A549 (cell line): Measurements from ENCODE around the gene GXYLT1. TPM values are rescaled to one million over a fixed set of nuclear protein-coding genes. Genes with fewer than 3 reads are reported as not detected.

Source experiments
- ATAC-seq, 2 experiments: fragments of 200-7000 bp in 1 of 2; fragments of >200 bp in 1 of 2; cut with Nextera tagmentation in 1 of 2; cut with Tn5 transposase in 1 of 2; 3 replicates each; pipeline versions ENCODE4 v1.8.0 to v1.9.1; 2018 to 2020; ENCODE audit warnings: mild to moderate bottlenecking in 1 of 2, moderate library complexity in 1 of 2
- CTCF ChIA-PET: fragments of 300-600 bp; sonication (Branson Sonifier 250); formaldehyde crosslinking; extraction: SDS; loops from one replicate; lab custom pipeline; 2021; ENCODE audit warnings: antibody characterized with exemption, inconsistent platforms; lab: Yijun Ruan, JAX
- POLR2A ChIA-PET: fragments of 350-600 bp; formaldehyde crosslinking; extraction: SDS; loops from one replicate; lab custom pipeline; 2021; ENCODE audit warnings: antibody characterized with exemption, inconsistent platforms; lab: Yijun Ruan, JAX
- DNase-seq, 2 experiments: peaks; one replicate each; pipeline versions ENCODE4 v3.0.0 to v3.0.0-alpha.2; 2011 to 2016; ENCODE audit warnings: low read depth in 1 of 2, low spot score in 1 of 2
- FAIRE-seq: peaks from 2 replicates; lab custom pipeline; 2011; peaks lifted over from hg19 to GRCh38; lab: Jason Lieb, UNC
- H3K27ac ChIP-seq, 2 experiments: fragments of >200 bp; sonication (Bioruptor Twin); formaldehyde crosslinking; 3 replicates each; pipeline ENCODE4 v1.5.1; 2016 to 2017
- H3K4me1 ChIP-seq: fragments of >200 bp; sonication (Bioruptor Twin); formaldehyde crosslinking; 3 replicates; pipeline ENCODE4 v1.6.1; 2016
- H3K4me2 ChIP-seq: fragments of >200 bp; sonication (Bioruptor Twin); formaldehyde crosslinking; 3 replicates; pipeline ENCODE4 v1.6.1; 2016
- H3K4me3 ChIP-seq: fragments of >200 bp; sonication (Bioruptor Twin); formaldehyde crosslinking; 3 replicates; pipeline ENCODE4 v1.5.1; 2016
- H3K9me3 ChIP-seq: fragments of >200 bp; sonication (Bioruptor Twin); formaldehyde crosslinking; 3 replicates; pipeline ENCODE4 v1.6.1; 2016
- BHLHE40 ChIP-seq: IDR thresholded peaks from 2 replicates; pipeline ENCODE4 v1.6.1; 2012; ENCODE audit warnings: low read depth, low read length, inconsistent platforms
- CBX2 ChIP-seq: fragments of 200-600 bp; sonication (generic); IDR thresholded peaks from 2 replicates; pipeline ENCODE4 v1.6.1; 2016; ENCODE audit warnings: low read depth, mild to moderate bottlenecking, borderline replicate concordance
- CBX8 ChIP-seq: fragments of 200-600 bp; sonication (generic); IDR thresholded peaks from 2 replicates; pipeline ENCODE4 v1.6.1; 2016
- CHD4 ChIP-seq: fragments of 200-600 bp; sonication (generic); IDR thresholded peaks from 2 replicates; pipeline ENCODE4 v1.6.1; 2016; ENCODE audit warnings: antibody characterized with exemption, mild to moderate bottlenecking, borderline replicate concordance
- ESRRA ChIP-seq: fragments of 150-350 bp; IDR thresholded peaks from 2 replicates; pipeline ENCODE4 v1.6.1; 2014; ENCODE audit warnings: mild to moderate bottlenecking, low read length, borderline replicate concordance
- FOSB ChIP-seq: fragments of 250-450 bp; sonication (Bioruptor Pico); IDR thresholded peaks from 2 replicates; pipeline ENCODE4 v1.5.0; 2020; ENCODE audit warnings: mild to moderate bottlenecking, moderate library complexity
- FOSL2 ChIP-seq, 2 experiments: fragments of 450-650 bp in 1 of 2; fragments of >200 bp in 1 of 2; sonication (Bioruptor Twin) in 1 of 2; formaldehyde crosslinking; IDR thresholded peaks; 2 replicates each; pipeline versions ENCODE4 v1.5.0 to v1.6.1; 2016 to 2020; ENCODE audit warnings: mild to moderate bottlenecking in 1 of 2, moderate library complexity in 1 of 2
- FOXS1 ChIP-seq: fragments of 250-450 bp; sonication (Bioruptor Pico); IDR thresholded peaks from 2 replicates; pipeline ENCODE4 v1.5.0; 2020; ENCODE audit warnings: mild to moderate bottlenecking, moderate library complexity
- HES2 ChIP-seq: fragments of >200 bp; sonication (Bioruptor Twin); formaldehyde crosslinking; IDR thresholded peaks from 2 replicates; pipeline ENCODE4 v1.6.1; 2016
- HMGXB4 ChIP-seq: fragments of 250-450 bp; sonication (Bioruptor Pico); IDR thresholded peaks from 2 replicates; pipeline ENCODE4 v1.5.0; 2021; ENCODE audit warnings: mild to moderate bottlenecking, moderate library complexity, borderline replicate concordance
- HOXA7 ChIP-seq: fragments of 250-450 bp; sonication (Bioruptor Pico); IDR thresholded peaks from 2 replicates; pipeline ENCODE4 v1.5.0; 2020; ENCODE audit warnings: mild to moderate bottlenecking, moderate library complexity
- HOXB13 ChIP-seq: fragments of 250-450 bp; sonication (Bioruptor Pico); IDR thresholded peaks from 2 replicates; pipeline ENCODE4 v1.5.0; 2020; ENCODE audit warnings: low read depth, mild to moderate bottlenecking, moderate library complexity
- HOXB5 ChIP-seq: fragments of 250-450 bp; sonication (Bioruptor Pico); IDR thresholded peaks from 2 replicates; pipeline ENCODE4 v1.5.0; 2020; ENCODE audit warnings: mild to moderate bottlenecking, moderate library complexity
- KDM5A ChIP-seq: fragments of 200-600 bp; sonication (generic); IDR thresholded peaks from 2 replicates; pipeline ENCODE4 v1.6.1; 2016; ENCODE audit warnings: antibody characterized with exemption, mild to moderate bottlenecking
- MYC ChIP-seq: IDR thresholded peaks from 2 replicates; pipeline ENCODE4 v1.6.1; 2012; ENCODE audit warnings: mild to moderate bottlenecking, inconsistent platforms, low read length, improper control_type of control experiment, borderline replicate concordance
- NFE2L2 ChIP-seq: fragments of 150-350 bp; conservative IDR thresholded peaks from 2 replicates; pipeline ENCODE4 v1.6.1; 2014; ENCODE audit warnings: low read length
- NPAS2 ChIP-seq: fragments of 250-450 bp; sonication (Bioruptor Pico); IDR thresholded peaks from 2 replicates; pipeline ENCODE4 v1.8.0; 2022; ENCODE audit warnings: mild to moderate bottlenecking, moderate library complexity, borderline replicate concordance
- NR3C1 ChIP-seq: fragments of >200 bp; sonication (Bioruptor Twin); formaldehyde crosslinking; IDR thresholded peaks from 3 replicates; pipeline ENCODE4 v1.6.1; 2017
- POLR2A ChIP-seq: IDR thresholded peaks from 2 replicates; pipeline ENCODE4 v1.6.1; 2012; ENCODE audit warnings: mild to moderate bottlenecking, low read length
- RAD21 ChIP-seq, 2 experiments: fragments of >200 bp in 1 of 2; sonication (Bioruptor Twin) in 1 of 2; formaldehyde crosslinking in 1 of 2; IDR thresholded peaks in 1 of 2; conservative IDR thresholded peaks in 1 of 2; 2 replicates in 1 of 2; 3 replicates in 1 of 2; pipeline ENCODE4 v1.6.1; 2012 to 2018; ENCODE audit warnings: inconsistent platforms in 1 of 2
- RCOR1 ChIP-seq: fragments of 150-350 bp; IDR thresholded peaks from 2 replicates; pipeline ENCODE4 v1.6.1; 2014; ENCODE audit warnings: antibody characterized with exemption, low read length, low read depth
- ZC3H11A ChIP-seq: fragments of 450-650 bp; IDR thresholded peaks from 2 replicates; pipeline ENCODE4 v1.6.1; 2014; ENCODE audit warnings: antibody characterized with exemption, mild to moderate bottlenecking
- ZFP36 ChIP-seq: fragments of 450-650 bp; IDR thresholded peaks from 2 replicates; pipeline ENCODE4 v1.6.1; 2014; ENCODE audit warnings: borderline replicate concordance; ENCODE audit not compliant: partially characterized antibody
- ZSCAN20 ChIP-seq: fragments of 250-450 bp; sonication (Bioruptor Pico); IDR thresholded peaks from 2 replicates; pipeline ENCODE4 v1.8.0; 2022; ENCODE audit warnings: mild to moderate bottlenecking, moderate library complexity
- whole genome bisulfite sequencing: methylation state at CpG from one replicate; pipeline ENCODE4 v1.1.6; 2017; ENCODE audit errors: missing lambda C conversion rate; 5-methylcytosine and 5-hydroxymethylcytosine counted together
- polyA plus RNA-seq, 4 experiments: library from polyadenylated mRNA; depleted of rRNA in 3 of 4; stranded (reverse); fragments of >200 nt; fragmentation: RNase III in 1 of 4; extraction: RNeasy Plus Mini Kit Qiagen cat#74134 plus additional on column Dnase treatment in 1 of 4; gene quantifications; 2 replicates in 3 of 4; 3 replicates in 1 of 4; pipeline ENCODE4 v1.2.3, GENCODE V29; 2011 to 2017
- TF ChIP-seq, protein P1 (sequence below): IDR thresholded peaks from 2 replicates; pipeline ENCODE4 v1.6.1; 2012
- TF ChIP-seq, protein P2 (sequence below): fragments of >200 bp; sonication (Bioruptor Twin); formaldehyde crosslinking; IDR thresholded peaks from 3 replicates; pipeline ENCODE4 v1.5.1; 2016

GXYLT1 gene
- polyA plus RNA-seq, 2 of the 4 experiments (the other 2 are of a cell fraction), result 11.2 to 25.0 TPM

DNA sequence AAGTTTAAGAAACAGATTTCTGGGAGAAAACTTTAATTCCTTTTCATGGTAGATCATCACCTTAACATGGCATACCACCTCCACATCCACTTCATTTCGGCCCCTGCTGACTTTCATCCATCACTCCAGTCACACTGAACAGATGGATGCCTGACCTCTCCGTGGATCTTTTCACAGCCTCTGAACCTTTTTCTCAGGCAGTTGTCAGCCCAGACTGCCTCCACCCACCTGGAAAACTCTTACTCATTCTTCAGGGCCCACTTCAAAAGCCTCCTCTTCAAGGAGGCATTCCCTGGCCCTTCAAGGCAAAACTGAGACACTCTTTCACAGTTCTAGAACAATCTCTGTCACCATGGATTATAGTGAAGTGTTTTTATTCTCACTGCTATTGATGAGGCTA is 52.9 kb downstream of the GXYLT1 start (continued):
- no peak for TF ChIP-seq FOSL2 (IDR thresholded peaks at IDR 0.05)
- TF ChIP-seq FOSL2 (CRISPR knock-in tag; IDR thresholded peaks at IDR 0.05), result no peak
- no peak for TF ChIP-seq POLR2A
- TF ChIP-seq FOXS1 (CRISPR knock-in tag), result no peak
- TF ChIP-seq HOXA7 (CRISPR knock-in tag), result no peak
- no peak for TF ChIP-seq MYC

DNA sequence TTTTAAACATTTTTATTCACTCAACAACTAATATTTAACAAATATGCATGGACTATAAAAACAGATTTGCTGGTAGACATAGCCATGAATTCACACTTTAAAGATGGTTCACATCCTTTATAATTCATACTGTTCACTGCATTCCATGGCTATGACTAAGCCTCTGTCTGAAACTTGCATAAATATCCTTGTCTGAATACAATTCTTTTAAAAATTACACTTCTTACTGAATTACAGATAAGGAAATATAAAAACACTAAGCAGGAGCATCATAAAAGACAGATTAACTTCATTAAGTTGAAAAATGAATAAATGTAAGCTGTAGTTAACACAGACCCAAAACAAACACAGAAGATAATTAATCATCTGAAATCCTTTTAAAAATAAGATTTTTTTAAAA is 53.8 kb downstream of the GXYLT1 start:
- no peak overlapping the region for H3K4me3 ChIP-seq
- TF ChIP-seq HOXB13 (CRISPR knock-in tag) (no peak), NR3C1 (no peak), ZSCAN20 (CRISPR knock-in tag) (no peak)
- FAIRE-seq (no peak), ATAC-seq (no peak), DNase-seq (no peak)
- ChIA-PET POLR2A (no interaction called here), CTCF (no interaction called here)
- no peaks in the 10 kb centered on the region for H3K9me3 ChIP-seq
- peaks cover 8% of the 10 kb centered on the region; the same call in 2 of the 3 replicates for H3K4me1 ChIP-seq
- H3K27ac ChIP-seq, result no peak overlapping the region
- H3K4me2 ChIP-seq, result no peak overlapping the region

GRCh38 chr12:42086031-42086430 is 58.6 kb downstream of the GXYLT1 start:
- H3K4me2 ChIP-seq, result no peak overlapping the region
- no peaks in the 10 kb centered on the region for H3K9me3 ChIP-seq
- no peaks in the 10 kb centered on the region for H3K4me1 ChIP-seq
- H3K4me3 ChIP-seq, result no peak overlapping the region
- H3K27ac ChIP-seq, result no peak overlapping the region
- CTCF ChIA-PET, result interaction anchor here (1.5 kb wide), 1 partner anchor 62 kb away, joined by 3 read pairs; no protein-coding TSS in a partner anchor
- no peak for DNase-seq
- POLR2A ChIA-PET, result no interaction called here
- TF ChIP-seq NPAS2 (CRISPR knock-in tag), result no peak
- no peak for TF ChIP-seq NFE2L2
- TF ChIP-seq FOSB (CRISPR knock-in tag), result no peak
- TF ChIP-seq MYC, result no peak
- no peak for TF ChIP-seq CHD4
- no peak for TF ChIP-seq HOXB5 (CRISPR knock-in tag)
- TF ChIP-seq RCOR1, result no peak
- TF ChIP-seq, all 56 proteins: peak for 0
- FAIRE-seq, result no peak
- ATAC-seq, result no peak
- 72% methylated on average over 2 of the region's 2 CpGs for WGBS

DNA sequence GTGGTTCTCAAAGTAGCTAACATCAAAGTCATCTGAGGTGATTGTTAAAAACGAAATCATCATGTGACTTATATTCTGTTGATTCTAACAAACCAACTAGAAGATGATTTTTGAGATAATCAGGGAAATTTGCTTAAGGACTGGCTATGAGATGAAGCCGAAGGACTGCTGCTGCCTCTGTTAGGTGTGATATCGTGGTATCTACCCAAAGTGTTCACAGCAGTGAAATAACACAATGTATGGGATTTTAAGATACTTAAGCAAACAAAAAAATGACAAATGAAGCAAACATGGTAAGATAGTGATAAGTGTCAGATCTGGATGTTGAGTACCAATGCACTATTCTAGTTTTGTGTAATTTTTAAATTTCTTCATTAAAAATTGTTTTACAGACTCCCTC is 59.1 kb downstream of the GXYLT1 start:
- H3K4me1 ChIP-seq, result no peaks in the 10 kb centered on the region
- no peak overlapping the region for H3K4me2 ChIP-seq
- H3K4me3 ChIP-seq, result no peak overlapping the region
- 60% methylated on average over 3 of the region's 3 CpGs for WGBS
- TF ChIP-seq ZSCAN20 (CRISPR knock-in tag) (no peak), HMGXB4 (no peak), ZC3H11A (no peak), BHLHE40 (no peak), HES2 (no peak), CBX2 (no peak), RAD21 (conservative IDR thresholded peaks at IDR 0.05 in 1 of 2, IDR thresholded peaks at IDR 0.05 in 1 of 2) (no peak), ZFP36 (no peak), CBX8 (no peak), NR3C1 (no peak), KDM5A (no peak), HOXB5 (CRISPR knock-in tag) (no peak), ESRRA (no peak)
- TF ChIP-seq, protein P1, sequence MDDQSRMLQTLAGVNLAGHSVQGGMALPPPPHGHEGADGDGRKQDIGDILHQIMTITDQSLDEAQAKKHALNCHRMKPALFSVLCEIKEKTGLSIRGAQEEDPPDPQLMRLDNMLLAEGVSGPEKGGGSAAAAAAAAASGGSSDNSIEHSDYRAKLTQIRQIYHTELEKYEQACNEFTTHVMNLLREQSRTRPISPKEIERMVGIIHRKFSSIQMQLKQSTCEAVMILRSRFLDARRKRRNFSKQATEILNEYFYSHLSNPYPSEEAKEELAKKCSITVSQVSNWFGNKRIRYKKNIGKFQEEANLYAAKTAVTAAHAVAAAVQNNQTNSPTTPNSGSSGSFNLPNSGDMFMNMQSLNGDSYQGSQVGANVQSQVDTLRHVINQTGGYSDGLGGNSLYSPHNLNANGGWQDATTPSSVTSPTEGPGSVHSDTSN, result no peak
- TF ChIP-seq, protein P2, sequence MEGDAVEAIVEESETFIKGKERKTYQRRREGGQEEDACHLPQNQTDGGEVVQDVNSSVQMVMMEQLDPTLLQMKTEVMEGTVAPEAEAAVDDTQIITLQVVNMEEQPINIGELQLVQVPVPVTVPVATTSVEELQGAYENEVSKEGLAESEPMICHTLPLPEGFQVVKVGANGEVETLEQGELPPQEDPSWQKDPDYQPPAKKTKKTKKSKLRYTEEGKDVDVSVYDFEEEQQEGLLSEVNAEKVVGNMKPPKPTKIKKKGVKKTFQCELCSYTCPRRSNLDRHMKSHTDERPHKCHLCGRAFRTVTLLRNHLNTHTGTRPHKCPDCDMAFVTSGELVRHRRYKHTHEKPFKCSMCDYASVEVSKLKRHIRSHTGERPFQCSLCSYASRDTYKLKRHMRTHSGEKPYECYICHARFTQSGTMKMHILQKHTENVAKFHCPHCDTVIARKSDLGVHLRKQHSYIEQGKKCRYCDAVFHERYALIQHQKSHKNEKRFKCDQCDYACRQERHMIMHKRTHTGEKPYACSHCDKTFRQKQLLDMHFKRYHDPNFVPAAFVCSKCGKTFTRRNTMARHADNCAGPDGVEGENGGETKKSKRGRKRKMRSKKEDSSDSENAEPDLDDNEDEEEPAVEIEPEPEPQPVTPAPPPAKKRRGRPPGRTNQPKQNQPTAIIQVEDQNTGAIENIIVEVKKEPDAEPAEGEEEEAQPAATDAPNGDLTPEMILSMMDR, result no peak
- no peaks in the 10 kb centered on the region for H3K9me3 ChIP-seq
- ATAC-seq (no peak), FAIRE-seq (no peak), DNase-seq (no peak)
- POLR2A ChIA-PET, result no interaction called here
- no peak overlapping the region for H3K27ac ChIP-seq
- CTCF ChIA-PET, result interaction anchor here (1.5 kb wide), 1 partner anchor 62 kb away, joined by 3 read pairs; no protein-coding TSS in a partner anchor
